Right ventricle myocardium superior (tissue), 1 donor: ENCODE measurements around the gene TNK2. TPM values are rescaled to one million over a fixed set of nuclear protein-coding genes. Genes with fewer than 3 reads are reported as not detected.
"Not testable (repeated sequence)": the region's sequence is repeated elsewhere in the genome, so short reads cannot be mapped to it uniquely, and the experiment has no call there.

Experiments
- ATAC-seq: fragments of 200-7000 bp; cut with Tn5 transposase; one replicate; pipeline ENCODE4 v1.9.1; 2020; ENCODE audit warnings: mild to moderate bottlenecking; ENCODE audit not compliant: poor library complexity
- DNase-seq: peaks from one replicate; pipeline ENCODE4 v3.0.0-alpha.2; 2020
- intact Hi-C: fragments of 100-400 bp; cut with DNase I; formaldehyde crosslinking; loops from one replicate; pipeline ENCODE4 v1.11.2; 2022
- total RNA-seq: library from RNA; stranded (reverse); fragmentation: NEBNext Ultra II Directional; extraction: Animal tissue kit (Norgen Biotek cat#: 25700); gene quantifications from one replicate; pipeline ENCODE4 v1.2.1, GENCODE V29; 2021
- donor health status: DM: no; HTN: yes; CAD: no; lungs with severe emphysema.

The TNK2 gene
- total RNA-seq, 1 donor from 2014 or later = 26.7 TPM

DNA sequence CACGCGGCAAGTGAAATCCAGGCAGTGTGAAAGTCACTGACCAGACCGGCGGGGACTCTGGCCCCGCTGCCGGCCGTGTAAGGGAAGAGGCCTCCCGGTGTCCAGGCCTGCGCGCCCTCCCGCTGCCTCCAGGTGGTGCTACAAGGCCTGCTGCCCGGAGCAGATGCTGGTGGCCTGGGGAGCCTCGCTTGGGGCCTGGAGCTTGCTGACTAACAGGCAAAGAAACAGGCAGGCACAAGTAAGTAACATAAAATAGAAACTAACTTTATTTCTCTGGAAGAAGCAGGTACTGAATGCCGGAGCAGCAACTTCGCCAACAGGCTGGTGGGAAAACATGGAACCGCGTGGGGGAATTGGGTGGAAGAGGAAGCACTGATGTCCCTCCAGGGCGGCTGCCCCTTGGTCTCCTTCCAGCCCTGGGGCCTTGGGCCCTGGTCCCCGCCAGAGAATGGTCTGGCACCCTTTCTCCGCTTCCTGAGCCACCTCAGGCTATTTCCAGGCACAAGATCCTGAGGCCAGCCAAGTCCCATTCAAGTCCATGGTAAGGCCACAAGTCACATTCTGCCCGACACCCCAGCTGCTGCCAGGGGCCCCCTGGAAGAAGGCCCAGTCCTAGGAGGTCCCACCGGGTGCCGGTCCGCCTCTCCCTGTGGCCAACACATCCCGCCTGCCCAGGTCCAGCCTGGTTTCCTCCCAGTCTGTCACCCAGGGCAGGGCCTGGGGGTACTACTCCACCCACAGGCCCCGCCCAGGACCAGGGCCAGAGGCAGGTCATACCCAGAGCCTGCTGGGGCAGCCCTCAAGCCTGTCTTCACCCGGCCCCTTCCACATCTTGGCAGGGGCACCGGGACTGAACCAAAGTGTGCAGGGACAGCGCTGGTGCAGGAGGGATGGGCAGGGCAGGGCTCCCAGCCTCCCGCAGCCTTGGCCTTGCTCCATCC, 45.0 kb downstream of the TNK2 start:
- peak; percentile 95 for DNase-seq
- intact Hi-C loops = loop anchor here (1.0 to 5.0 kb wide), 2 partner anchors 31 to 49 kb away; no protein-coding TSS in a partner anchor
- ATAC-seq = peak; percentile 98

DNA sequence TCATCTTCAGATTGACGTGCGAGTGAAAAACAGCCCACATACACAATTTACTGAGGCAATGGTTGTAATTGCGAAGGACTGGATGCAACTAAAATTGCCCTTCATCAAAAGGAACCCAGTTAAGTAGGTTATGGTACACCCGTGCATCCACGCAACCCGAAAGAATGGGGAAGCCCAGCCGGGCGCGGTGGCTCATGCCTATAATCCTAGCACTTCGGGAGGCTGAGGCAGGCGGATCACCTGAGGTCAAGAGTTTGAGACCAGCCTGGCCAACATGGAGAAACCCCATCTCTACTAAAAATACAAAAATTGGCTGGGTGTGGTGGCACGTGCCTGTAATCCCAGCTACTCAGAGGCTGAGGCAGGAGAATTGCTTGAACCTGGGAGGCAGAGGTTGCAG, 46.0 kb downstream of the TNK2 start:
- ATAC-seq, DNase-seq: not testable (repeated sequence)
- intact Hi-C loops = loop anchor here (5.0 kb wide), 1 partner anchor 50 kb away; no protein-coding TSS in a partner anchor

DNA sequence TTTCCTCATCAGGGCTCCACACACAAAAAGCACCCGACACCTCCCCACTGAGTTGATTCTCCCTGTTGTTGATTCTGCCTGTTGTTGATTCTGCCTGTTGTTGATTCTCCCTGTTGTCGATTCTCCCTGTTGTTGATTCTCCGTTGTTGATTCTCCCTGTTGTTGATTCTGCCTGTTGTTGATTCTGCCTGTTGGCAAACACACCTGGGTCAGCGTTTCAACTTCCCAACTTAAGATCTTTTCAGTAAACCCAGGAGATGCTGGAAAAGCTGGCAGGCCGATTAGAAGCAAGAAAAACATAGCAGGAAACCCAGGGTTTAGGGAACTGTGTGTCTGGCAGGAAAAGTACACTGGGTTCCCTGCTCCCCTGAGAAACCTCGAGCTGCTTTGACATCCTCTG, 47.9 kb downstream of the TNK2 start:
- ATAC-seq (no peak), DNase-seq (no peak)
- intact Hi-C loops = loop anchor here (5.0 kb wide), 1 partner anchor 52 kb away; no protein-coding TSS in a partner anchor

DNA sequence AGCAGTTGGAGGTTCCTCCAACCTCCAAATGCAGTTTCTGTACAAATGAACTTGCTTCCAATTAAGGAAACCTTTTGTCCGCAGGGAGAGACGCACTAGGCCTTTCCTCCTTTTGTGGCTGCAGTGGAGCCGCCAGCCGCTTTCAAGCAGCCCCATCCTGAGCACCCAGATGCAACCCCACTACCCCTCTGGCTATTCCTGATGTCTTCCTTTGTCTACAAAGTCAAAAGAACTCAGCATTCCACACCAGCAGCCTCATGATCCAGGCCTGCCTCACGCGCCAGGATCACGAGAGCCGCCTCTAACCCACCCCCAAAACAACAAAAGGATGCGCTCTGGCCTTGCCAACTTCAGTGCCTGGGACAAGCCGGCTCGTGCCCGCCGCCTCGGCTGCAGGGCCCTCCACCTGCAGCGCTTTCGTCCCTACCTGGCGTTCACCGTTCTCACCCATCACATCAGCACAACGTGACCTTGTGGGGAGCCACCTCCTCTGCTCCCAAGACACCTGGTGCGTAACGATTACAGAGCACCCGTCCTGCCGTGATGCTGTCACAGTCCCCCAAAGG, 48.4 kb downstream of the TNK2 start:
- DNase-seq = no peak
- ATAC-seq = no peak
- intact Hi-C loops = loop anchor here (5.0 kb wide), 1 partner anchor 52 kb away; no protein-coding TSS in a partner anchor

DNA sequence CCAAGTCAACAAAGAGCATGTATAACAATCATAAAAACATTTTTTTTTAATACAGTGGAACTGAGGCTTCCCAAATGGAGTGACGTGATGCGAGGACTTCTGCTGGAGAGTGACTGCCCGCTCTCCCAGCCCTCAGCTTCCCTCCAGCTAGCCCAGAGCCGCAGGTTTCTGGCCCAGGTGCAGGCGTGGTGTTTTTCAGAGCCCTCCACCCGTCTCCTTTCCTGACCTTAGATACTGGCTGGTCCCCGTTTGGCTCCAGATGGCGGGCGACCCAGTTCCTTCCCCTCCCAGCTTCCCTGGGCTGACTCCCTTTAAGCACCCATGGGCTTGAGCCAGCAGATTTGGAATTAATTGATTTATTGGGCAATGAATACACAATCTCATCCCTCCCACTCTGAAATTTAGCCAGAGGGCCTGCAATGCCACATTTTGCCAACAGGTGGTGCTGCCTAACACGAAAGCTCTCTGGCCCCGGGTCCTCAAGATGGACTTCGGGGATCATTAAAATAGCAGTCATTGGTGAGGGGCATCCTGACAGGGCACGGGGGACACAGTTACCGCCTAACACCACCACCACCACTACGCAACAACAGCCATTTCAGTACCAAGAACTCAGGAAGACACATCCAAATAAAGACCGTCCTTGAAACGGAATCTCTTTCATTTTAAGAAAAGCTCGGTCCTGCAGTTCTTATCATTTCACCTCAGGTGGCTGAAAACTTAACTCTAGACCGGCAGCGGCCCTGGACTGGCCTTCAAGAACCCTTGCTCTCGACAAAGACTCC, 49.1 kb downstream of the TNK2 start:
- peak; percentile 79 for DNase-seq
- peak; percentile 34 for ATAC-seq
- intact Hi-C loops = no loop called here

DNA sequence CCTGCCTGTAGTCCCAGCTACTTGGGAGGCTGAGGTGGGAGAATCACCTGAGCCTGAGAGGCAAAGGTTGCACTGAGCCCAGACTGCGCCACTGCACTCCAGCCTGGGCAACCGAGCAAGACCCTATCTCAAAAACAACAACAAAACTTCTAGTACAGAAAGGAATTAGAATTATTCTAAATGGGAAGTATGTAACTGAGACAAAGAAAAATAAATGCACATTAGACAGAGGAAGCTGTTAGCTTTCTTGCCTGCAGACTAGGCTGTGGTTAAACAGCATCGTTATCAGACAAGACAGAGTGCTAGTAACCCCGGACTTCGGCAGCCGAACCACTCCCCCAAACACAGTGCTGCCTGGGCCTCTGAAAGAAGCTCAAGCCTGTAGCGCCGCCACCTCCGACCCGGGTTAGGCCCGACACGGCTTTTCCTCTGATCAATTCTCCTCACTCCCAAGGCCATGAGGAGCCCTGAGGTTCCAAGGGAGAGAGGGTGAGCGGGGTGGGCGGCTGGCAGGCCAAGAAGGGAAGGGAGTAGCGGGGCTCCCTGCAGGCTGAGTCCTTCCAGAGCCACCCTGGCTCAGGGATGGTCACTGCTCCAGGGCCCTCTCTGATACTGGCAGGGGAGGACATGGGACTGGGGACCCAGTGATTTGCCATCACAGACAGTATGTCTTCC, 51.8 kb downstream of the TNK2 start:
- intact Hi-C loops = no loop called here
- ATAC-seq (no peak), DNase-seq (peak; percentile 36)

DNA sequence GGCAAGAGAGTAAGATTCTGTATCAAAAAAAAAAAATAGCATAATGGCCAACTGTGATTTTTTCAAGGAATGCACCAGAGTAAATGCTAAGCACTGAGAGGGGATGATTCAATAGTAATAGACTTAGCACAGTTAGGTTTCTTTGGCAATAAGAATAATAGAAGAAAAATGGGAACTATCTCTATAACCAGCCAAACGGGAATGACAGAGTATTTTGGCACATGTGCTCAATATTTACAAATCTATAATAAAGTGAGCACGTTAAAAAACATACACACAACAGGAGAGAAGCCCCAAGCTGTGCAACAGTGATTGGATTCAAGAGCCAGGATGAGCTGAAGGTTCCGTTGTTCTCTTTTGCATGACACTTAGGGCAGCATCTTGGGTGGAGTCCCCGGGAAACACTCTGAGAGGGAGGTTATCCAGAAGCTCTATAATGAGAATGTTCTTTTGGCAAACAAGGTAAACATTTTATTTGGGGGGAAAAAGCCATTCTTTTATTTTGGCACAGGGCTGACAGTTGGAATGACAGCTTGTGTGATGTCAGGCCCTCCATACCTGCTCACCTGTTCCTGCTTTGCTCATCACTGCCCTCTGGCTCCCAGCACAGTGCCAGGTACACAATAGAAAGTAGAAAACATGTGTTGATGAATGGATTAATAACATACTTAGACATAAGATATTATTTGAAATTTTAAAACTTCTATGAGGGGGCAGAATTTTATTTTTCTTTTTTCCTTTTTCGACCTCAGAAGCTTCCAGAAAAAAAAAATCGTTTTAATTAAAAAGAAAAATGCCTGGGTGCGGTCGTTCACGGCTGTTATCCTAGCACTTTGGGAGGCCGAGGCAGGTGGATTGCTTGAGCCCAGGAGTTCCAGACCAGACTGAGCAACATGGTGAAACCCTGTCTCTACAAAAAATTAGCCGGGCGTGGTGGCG, 52.6 kb downstream of the TNK2 start:
- ATAC-seq (no peak), DNase-seq (no peak)
- intact Hi-C loops = no loop called here

DNA sequence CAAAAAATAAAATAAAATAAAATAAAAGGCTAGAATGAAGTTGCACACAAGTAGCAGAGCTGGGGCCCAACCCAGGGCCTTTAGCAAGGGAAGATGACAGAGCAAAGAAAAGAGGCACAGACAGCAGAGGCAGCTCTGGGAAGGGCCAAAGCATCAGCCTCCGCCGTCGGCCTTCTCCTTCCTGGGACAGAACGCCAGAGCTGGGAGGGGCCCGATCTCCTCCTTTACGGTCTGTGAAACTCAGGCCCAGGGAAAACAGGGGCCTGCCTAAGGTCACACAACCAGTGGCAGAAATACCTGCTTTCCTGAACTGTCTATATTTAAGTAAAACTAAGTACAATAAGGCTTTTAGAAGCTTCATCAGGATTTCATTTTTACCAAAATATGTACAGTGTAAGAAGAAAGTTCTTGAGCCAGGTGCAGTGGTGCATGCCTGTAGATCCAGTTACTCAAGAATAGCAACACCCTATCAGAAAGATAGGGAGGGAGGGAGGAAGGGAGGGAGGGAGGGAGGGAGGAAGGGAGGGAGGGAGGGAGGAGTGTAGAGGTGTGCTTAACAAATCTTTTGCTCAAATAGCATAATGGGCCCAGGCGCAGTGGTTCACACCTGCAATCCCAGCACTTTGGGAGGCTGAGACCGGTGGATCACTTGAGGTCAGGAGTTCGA, 53.6 kb downstream of the TNK2 start:
- intact Hi-C loops = no loop called here
- DNase-seq (peak; percentile 30), ATAC-seq (no peak)

DNA sequence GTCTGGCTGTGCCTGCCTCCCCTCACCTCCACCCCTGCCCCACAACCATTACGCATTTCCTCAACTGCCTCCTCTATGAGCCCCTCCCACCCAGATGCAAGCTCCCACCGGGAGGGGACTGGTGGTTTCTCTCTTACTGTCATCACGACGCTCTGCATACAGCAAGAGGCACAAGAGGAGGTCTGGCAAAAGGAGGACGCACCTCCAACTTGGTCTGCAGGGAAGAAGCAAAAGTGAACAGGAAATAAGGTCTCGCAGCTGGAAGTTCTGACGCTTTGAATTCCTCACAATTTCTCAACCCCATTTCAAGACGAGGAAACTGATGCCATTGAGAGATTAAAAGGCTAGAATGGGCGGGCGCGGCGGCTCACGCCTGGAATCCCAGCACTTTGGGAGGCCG, 54.4 kb downstream of the TNK2 start:
- no peak for DNase-seq
- no peak for ATAC-seq
- intact Hi-C loops = no loop called here

DNA sequence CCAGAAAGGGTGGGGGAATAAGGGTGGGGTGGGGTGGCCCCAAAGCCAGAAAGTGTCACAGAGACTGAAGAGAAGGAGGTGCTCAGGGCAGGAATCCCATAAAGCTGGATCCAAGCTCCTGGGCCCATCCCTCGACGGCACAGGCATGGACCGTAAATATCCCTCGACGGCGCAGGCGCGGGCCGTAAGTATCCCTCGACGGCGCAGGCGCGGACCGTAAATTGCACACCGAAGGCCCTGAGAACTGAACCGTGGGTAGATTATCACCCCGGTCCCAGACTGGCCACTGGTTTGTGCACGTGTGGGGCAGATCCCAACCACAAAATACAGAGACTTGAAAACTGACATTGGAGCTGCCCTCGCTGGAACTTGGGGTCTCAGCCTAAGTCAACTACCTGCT, 55.3 kb downstream of the TNK2 start:
- intact Hi-C loops = no loop called here
- no peak for DNase-seq

DNA sequence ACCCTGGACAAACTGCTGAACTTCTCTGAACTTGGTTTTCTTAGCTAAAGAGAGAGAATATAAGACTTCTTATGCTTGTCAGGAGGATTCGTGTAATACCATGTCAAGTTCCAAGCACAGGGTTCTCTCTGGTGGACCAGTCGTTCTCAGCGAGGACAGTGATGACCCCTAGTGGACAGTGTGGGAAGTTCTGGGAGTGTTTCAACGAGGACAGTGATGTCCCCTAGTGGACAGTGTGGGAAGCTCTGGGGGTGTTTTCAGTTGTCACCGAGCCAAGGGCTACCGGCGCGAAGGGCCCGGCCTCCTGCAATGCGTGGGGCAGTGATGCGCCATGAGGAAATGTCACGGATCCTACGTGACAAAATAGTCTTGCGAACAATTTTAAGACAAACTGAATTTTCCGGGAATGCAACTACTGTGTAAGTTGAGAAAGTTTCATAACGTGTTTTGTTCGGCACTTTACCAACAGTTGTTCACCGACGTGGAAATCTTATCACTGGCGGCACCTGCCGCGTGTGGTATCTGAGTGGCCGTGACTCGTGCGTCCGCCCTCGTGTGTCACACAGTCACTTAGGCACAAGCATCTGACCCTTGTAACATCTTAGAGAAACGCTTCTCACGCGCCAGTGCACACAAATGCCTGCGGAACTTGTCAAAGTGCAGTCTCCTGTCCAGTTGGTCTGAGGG, 57.4 kb downstream of the TNK2 start:
- DNase-seq = peak; percentile 84
- intact Hi-C loops = no loop called here
- ATAC-seq = peak; percentile 92

More for the DNA sequence above, 55.3 kb downstream of the TNK2 start:
- no peak for ATAC-seq

DNA sequence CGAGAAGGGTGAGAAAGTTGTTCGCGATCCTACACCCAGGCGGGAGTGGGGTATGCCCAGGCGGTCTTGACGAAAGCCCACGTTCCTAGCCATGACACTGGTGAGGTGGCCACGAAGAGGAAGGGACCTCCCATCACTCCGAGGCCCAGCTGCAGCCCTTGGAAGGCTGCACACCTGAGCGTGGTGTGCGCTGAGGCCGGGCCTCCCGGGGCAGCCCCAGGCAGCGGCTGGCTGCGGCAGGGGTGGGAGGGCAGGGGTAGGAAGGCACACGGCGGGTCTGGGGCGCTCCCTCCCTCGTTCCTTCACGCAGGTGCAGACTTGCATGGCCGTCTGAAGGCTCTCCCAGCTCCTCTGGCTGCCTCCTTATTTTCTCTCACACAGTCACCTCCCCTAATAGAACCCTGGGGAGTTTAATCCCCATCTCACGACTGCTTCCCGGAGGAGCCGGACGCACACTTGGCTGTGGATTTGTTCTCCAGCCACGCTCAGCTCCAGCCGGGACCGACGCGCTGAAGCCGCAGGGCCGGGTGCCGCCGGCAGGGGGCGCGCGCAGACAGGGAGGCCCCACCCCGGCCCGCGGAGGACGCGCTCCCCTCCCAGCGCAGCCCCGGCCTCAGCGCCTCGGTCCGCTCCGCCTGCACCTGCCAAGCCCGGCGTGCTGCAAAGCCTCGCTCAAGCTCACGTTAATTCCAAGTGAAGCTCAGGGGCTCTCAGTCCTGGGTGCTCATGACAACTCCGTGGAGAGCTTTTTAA, 58.9 kb downstream of the TNK2 start:
- intact Hi-C loops = no loop called here
- DNase-seq (no peak), ATAC-seq (peak; percentile 6)

DNA sequence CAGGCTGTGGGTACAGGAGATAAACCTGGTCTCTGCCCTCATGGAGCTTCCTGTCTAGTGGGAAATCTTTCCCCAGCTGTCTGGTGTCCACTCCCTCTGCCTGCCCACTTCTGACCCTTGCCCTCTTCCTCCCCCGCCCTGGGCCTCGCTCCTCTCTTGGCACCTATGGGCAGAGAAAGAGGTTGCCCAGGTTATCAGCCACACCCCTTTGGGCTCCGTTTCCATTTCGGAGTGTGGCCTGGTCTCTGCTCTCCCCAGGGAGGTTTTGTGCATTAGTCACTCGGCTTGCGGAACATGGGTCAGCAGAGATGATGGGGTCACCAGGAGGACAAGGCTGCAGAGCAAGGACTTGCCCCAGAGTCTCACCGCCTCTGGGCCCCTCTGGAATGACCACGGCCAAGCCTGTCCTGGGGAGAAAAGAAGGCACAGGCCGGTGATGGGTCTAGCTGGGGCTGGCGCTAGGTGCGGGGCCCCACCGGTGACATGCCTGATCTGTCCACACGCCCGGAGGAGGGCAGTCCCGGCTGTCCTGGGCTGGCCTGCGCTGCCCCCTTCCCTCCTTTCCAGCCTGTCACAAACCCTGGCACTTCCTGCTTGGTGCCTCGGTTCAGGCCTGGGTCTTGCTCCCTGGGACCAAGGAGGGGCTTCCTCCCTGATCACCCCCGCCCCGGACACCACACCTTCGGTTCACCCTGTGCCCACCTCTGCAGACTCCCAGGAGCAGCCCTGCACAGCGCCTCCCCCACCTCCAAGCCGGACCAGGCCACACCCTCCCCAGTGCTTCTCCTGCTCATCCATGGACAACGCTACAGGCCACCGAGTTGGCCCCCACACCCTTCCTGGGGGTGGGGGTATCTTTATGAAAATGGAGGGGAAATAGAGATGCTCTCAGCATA, 61.0 kb downstream of the TNK2 start:
- DNase-seq (no peak), ATAC-seq (no peak)
- intact Hi-C loops = no loop called here

DNA sequence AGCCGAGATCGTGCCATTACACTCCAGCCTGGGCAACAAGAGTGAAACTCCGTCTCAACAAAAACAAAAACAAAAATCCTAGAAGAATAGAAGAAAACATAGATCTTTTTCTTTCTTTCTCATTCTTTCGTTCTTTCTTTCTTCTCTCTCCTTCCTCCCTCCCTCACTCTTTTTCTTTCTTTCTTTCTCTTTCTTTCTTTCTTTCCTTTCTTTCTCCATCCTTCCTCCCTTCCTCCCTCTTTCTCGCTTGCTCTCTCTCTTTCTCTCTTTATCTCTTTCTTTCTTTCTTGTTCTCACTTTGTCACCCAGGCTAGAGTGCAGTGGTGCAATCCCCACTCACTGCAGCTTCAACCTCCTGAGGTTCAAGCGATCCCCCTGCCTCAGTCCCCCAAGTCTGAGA, 62.9 kb downstream of the TNK2 start:
- ATAC-seq (no peak), DNase-seq (no peak)
- intact Hi-C loops = no loop called here

DNA sequence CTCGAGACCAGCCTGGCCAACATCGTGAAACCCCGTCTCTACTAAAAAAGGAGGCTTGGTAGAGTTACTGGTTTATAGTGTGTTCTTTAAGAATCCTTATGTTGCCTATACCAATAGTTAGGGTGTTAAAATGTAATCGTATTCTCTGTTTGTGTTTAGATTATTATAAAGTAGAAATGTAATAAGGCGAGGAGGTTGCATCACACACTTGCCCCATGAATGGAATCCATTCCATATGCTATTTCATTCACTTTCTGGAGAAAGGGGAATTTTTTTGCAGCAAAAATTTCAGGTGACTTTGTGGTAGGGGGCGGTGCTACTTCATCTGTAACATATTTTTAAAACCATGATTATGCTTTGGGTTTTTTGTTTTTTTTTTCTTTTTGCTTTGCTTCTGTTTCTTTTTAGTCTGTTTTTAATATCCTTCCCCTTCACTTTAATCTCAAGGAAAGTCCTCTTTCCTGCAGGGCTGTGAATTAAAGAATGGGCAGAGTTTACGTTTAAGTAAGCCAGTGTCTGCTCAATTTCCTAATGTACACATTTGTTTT, 63.6 kb downstream of the TNK2 start:
- DNase-seq = no peak
- intact Hi-C loops = no loop called here
- no peak for ATAC-seq
